H1 (cell line): ENCODE measurements around the gene CHD8. TPM values are rescaled to one million over a fixed set of nuclear protein-coding genes. Genes with fewer than 3 reads are reported as not detected.

ENCODE experiments used
- polyA plus RNA-seq, 7 experiments: library from polyadenylated mRNA; depleted of rRNA in 3 of 7; stranded (reverse) in 5 of 7; unstranded in 2 of 7; fragments of >200 nt in 5 of 7; fragments of 200-250 nt in 2 of 7; gene quantifications; 1 replicate in 5 of 7; 2 replicates in 1 of 7; 4 replicates in 1 of 7; pipeline versions ENCODE4 v1.2.1 to v1.2.3, GENCODE V29; 2011 to 2013; ENCODE audit warnings: missing spikeins in 2 of 7, mixed read lengths in 2 of 7
- total RNA-seq: library from RNA; stranded (reverse); fragmentation: NEBNext Ultra II Directional; extraction: Animal tissue kit (Norgen Biotek cat#: 25700); gene quantifications from 2 replicates; pipeline ENCODE4 v1.2.1, GENCODE V29; 2021
- TF ChIP-seq, protein P1 (sequence below): fragments of 300-600 bp; sonication (generic); IDR thresholded peaks from 2 replicates; pipeline ENCODE4 v1.7.1; 2012; ENCODE audit warnings: low read length, moderate library complexity, mild to moderate bottlenecking, inconsistent platforms; ENCODE audit not compliant: insufficient replicate concordance

CHD8 gene
- total and polyA plus RNA-seq, 2 of the 8 experiments (the other 6 are each of a cell fraction or from before 2014, with no cell fraction given): 88.3 to 140 TPM

- TF ChIP-seq, protein P1, sequence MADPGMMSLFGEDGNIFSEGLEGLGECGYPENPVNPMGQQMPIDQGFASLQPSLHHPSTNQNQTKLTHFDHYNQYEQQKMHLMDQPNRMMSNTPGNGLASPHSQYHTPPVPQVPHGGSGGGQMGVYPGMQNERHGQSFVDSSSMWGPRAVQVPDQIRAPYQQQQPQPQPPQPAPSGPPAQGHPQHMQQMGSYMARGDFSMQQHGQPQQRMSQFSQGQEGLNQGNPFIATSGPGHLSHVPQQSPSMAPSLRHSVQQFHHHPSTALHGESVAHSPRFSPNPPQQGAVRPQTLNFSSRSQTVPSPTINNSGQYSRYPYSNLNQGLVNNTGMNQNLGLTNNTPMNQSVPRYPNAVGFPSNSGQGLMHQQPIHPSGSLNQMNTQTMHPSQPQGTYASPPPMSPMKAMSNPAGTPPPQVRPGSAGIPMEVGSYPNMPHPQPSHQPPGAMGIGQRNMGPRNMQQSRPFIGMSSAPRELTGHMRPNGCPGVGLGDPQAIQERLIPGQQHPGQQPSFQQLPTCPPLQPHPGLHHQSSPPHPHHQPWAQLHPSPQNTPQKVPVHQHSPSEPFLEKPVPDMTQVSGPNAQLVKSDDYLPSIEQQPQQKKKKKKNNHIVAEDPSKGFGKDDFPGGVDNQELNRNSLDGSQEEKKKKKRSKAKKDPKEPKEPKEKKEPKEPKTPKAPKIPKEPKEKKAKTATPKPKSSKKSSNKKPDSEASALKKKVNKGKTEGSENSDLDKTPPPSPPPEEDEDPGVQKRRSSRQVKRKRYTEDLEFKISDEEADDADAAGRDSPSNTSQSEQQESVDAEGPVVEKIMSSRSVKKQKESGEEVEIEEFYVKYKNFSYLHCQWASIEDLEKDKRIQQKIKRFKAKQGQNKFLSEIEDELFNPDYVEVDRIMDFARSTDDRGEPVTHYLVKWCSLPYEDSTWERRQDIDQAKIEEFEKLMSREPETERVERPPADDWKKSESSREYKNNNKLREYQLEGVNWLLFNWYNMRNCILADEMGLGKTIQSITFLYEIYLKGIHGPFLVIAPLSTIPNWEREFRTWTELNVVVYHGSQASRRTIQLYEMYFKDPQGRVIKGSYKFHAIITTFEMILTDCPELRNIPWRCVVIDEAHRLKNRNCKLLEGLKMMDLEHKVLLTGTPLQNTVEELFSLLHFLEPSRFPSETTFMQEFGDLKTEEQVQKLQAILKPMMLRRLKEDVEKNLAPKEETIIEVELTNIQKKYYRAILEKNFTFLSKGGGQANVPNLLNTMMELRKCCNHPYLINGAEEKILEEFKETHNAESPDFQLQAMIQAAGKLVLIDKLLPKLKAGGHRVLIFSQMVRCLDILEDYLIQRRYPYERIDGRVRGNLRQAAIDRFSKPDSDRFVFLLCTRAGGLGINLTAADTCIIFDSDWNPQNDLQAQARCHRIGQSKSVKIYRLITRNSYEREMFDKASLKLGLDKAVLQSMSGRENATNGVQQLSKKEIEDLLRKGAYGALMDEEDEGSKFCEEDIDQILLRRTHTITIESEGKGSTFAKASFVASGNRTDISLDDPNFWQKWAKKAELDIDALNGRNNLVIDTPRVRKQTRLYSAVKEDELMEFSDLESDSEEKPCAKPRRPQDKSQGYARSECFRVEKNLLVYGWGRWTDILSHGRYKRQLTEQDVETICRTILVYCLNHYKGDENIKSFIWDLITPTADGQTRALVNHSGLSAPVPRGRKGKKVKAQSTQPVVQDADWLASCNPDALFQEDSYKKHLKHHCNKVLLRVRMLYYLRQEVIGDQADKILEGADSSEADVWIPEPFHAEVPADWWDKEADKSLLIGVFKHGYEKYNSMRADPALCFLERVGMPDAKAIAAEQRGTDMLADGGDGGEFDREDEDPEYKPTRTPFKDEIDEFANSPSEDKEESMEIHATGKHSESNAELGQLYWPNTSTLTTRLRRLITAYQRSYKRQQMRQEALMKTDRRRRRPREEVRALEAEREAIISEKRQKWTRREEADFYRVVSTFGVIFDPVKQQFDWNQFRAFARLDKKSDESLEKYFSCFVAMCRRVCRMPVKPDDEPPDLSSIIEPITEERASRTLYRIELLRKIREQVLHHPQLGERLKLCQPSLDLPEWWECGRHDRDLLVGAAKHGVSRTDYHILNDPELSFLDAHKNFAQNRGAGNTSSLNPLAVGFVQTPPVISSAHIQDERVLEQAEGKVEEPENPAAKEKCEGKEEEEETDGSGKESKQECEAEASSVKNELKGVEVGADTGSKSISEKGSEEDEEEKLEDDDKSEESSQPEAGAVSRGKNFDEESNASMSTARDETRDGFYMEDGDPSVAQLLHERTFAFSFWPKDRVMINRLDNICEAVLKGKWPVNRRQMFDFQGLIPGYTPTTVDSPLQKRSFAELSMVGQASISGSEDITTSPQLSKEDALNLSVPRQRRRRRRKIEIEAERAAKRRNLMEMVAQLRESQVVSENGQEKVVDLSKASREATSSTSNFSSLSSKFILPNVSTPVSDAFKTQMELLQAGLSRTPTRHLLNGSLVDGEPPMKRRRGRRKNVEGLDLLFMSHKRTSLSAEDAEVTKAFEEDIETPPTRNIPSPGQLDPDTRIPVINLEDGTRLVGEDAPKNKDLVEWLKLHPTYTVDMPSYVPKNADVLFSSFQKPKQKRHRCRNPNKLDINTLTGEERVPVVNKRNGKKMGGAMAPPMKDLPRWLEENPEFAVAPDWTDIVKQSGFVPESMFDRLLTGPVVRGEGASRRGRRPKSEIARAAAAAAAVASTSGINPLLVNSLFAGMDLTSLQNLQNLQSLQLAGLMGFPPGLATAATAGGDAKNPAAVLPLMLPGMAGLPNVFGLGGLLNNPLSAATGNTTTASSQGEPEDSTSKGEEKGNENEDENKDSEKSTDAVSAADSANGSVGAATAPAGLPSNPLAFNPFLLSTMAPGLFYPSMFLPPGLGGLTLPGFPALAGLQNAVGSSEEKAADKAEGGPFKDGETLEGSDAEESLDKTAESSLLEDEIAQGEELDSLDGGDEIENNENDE: no peak
Observed at GRCh38 chr14:21449899-21450216, 6.1 kb downstream of the CHD8 start (continued).
